Stimulated activated CD8-positive, alpha-beta memory T cell treated with anti-CD3 and anti-CD28 coated beads, Interleukin-12 subunit alpha, Interleukin-12 subunit beta, amount 100 ng/mL, for 24 hours (primary cell): ENCODE measurements around the gene KIFAP3.

Experiments
- DNase-seq: peaks from one replicate; pipeline ENCODE4 v3.0.0-alpha.2; 2020; ENCODE audit errors: extremely low read depth

The KIFAP3 gene

DNA sequence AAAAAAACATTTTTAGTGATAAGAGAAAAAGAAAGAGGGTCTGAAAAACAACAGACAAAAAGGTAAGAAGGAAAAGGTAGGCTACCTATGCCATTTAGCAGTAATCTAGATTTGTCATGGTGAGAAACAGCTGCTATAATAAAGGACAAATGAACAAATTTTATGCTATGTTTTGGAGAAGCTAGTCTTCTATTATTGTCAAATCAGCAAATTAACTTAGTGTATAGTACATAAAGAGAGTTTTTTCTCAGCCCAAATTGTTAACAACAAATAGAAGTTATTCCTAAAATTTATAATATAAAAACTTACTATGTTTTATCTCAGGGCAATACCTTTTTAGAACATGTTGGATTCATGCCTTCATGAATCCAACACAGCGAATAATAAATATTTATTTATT, 88.7 kb downstream of the KIFAP3 start:
- no peak for DNase-seq

GRCh38 chr1:169974067-169974466, 100.4 kb downstream of the KIFAP3 start:
- no peak for DNase-seq

- no peak for DNase-seq
Measured at GRCh38 chr1:169970114-169970513, 104.4 kb downstream of the KIFAP3 start.

DNA sequence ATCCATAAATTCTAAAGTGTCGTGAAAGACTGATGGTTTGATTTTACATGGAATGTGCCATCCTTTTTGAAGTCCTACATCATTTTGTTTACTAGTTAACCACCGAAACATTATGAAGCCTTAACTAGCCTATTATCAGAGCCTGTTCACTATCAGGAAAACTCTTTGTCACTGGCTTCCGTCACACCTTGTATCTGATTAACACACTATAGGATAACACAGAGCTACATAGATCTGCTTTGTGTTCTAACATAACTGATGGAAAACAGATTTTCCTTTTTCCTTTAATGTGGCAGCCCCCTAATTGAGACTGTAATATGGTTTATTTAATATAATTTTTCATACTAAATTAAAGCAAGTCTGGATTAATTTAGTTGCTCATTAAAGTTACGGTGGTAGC, 106.3 kb downstream of the KIFAP3 start:
- DNase-seq, result no peak

GRCh38 chr1:169964206-169964605, 110.3 kb downstream of the KIFAP3 start:
- DNase-seq, result no peak

DNA sequence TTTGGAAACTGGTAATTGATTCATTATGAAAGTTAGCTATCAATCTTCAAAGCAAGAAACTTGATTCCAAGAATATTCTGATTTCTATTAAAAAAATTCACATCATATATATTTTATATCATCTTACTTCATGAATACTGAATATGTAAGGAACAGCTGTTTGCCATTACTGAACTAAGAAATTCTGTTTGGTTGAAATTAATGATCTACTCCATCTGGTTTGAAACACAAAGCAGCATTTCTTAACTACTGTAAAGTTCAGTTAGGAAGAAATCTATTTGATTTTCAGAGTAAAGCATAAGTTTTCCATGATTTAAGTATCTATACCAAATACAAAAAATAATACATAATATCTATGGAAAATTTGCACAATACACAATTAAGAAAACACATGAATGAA, 114.8 kb downstream of the KIFAP3 start:
- no peak for DNase-seq

GRCh38 chr1:169958987-169959386, 115.5 kb downstream of the KIFAP3 start:
- DNase-seq, result no peak

DNA sequence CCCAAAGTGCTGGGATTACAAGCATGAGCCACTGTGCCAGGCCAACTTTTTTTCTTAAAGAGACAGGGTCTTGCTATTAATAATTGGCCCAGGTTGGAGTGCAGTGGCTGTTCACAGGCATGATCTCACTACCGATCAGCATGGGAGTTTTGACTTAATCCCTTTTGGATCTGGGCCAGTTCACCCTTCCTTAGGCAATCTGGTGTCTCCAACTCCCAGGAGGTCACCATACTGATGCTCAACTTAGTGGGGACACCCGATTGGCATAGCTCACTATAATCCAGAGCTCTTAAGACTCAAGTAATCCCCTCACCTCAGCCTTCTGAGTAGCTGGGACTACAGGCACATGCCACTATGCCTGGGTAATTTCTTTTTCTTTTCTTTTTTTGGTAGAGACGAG, 116.6 kb downstream of the KIFAP3 start:
- no peak for DNase-seq

DNA sequence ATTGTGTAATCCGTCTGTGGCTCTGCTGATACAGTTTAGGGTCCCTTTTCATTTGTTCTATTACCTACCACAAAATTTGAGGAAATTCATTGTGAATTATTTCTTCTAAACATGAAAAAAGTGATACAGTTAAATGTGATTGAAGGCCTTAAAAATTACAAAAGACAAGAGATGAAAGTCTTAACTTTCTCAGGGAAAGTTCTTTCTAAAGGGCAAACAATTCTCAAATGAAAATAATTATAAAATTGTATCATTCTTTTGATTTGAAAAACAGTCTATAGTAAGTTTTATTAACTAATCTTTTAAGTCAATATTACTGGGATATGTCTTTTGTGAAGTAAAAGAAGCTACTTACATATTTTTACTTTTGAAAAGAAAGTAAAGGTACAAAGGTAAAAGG, 123.4 kb downstream of the KIFAP3 start:
- no peak for DNase-seq

GRCh38 chr1:169949139-169949538, 125.4 kb downstream of the KIFAP3 start:
- DNase-seq, result no peak

GRCh38 chr1:169946206-169946605, 128.3 kb downstream of the KIFAP3 start:
- DNase-seq, result no peak

DNA sequence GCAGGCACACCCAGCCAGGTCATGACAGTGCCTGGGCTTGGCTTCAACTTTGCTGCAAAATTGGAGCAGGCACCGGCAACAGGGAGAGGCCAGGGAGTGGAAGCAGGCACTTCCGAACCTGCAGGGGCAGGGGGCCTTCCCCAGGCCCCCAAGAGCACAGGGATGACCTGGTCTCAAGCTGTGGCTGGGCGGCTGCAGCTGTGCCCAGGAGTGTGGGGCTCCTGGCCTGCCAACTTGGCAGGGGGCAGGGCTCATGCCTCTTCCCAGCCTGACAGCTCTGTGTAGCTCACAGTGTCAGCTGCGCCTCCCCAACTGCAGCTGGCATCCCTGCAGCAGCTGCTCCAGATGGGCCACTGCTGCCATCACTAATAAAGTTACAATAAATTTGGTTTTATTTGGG, 129.3 kb downstream of the KIFAP3 start:
- DNase-seq, result no peak

- no peak for DNase-seq
Measured at GRCh38 chr1:169944621-169945020, 129.9 kb downstream of the KIFAP3 start.

DNA sequence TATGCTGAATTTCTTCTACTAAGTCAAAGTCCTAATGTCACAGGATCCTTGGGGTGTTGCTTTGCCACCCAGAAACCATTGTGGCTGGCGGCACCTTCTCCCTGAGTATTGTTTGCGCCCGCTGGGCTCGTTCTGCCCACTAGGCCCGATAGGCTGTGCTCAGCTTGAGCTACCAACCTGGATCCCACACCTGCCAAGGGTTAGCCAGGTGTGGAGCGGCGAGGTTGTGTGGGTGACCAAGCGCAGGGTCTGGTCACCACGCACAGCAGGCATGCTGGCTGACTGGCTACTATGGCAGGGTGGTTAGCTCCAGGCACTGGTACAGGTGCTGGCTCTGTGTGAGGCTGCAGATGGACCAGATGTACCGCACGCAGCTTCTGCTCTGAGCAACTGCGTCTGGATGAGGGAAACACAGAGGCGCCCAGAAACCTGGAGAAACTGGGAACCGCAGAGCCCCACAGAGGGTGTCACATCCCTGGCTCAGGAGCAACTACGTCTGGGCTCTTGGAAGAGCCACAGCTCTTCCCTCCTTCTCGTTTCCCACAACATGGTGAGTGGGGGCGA, 130.4 kb downstream of the KIFAP3 start:
- DNase-seq, result no peak

DNA sequence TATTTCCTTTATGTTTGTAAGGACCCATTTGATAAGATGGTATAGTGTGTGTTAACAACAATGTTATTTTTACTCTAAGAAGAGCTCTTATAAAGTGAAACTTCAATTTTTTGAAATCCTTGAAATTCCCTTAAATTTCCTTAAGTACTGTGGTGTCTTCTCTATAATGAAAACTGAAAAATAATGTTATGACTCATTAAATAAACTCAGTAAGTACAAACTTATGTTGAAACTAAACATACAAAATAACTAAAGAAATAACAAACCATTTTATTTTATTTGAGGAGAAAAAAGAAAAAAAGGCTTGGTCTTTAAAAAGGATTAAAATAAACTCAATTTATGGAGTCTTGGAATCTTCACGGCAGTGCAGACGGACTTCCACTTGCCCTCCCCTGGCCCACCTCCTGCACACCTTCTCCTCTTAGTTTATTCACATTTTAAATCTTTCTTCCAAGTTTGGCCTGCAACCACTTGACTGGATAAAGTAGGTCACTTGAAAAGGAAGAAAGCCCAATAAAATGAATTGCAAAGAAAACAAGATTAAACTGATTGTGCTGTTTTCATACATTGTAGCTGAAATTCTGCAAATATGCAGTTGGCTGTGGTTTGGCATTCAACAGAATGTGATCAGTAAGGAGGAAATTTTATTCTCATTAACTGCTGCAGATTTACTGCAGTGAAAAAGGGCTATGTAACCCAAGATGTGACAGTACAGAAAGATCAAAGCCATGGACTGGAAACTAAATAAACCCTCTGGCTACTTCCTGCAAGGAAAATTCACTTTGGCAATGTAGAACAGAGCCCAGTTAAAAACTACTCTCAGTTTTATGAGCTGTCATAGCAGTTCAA, 132.3 kb downstream of the KIFAP3 start:
- no peak for DNase-seq

DNA sequence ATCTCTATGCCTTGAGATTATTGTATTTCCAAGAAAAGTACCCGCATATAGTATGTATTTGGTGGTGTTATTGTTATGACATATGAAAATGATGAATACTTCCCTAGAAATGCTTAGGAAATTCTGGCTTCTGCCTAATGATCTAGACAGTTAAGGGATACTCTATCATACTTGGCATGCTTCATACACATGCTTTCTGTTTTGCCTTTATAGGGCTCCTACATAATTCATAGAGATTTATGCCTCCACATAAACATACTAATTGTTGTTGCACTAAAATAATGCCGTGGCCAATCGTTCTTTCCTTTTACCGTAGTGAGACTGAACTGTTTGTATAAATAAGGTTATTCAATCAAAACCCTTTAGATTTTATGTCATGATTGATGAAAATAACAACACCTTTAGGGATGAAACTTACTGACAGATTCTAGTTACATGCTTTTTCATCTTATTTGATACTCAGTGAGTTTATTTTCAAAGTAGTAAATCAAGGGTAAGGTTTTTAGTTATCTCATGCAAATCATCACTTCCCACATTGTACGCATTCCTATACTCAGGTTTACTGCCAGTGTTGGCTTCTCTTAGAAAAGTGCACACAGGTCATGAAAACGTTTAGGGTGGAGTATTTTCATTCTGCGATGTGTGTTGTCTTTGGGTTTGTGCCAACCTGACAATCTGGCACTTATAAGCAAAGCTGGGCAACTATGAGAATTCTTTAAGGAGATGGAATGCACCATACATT, 140.3 kb downstream of the KIFAP3 start:
- no peak for DNase-seq

GRCh38 chr1:169931795-169932231, 142.7 kb downstream of the KIFAP3 start:
- no peak for DNase-seq

DNA sequence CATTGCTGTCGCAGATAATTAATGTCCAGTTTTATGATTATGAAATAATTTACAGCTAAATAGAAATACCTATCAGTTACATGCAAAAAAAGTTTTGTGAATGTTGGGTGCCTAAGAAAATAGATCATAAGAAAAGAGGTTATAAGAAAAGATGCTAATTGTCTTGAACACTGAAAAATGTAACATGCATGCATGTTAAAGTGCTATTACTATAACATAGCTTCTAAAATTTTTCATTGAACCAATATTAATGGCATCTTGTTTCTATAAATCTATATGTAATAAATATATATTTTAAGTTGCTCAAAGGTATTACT, 145.3 kb downstream of the KIFAP3 start:
- no peak for DNase-seq

DNA sequence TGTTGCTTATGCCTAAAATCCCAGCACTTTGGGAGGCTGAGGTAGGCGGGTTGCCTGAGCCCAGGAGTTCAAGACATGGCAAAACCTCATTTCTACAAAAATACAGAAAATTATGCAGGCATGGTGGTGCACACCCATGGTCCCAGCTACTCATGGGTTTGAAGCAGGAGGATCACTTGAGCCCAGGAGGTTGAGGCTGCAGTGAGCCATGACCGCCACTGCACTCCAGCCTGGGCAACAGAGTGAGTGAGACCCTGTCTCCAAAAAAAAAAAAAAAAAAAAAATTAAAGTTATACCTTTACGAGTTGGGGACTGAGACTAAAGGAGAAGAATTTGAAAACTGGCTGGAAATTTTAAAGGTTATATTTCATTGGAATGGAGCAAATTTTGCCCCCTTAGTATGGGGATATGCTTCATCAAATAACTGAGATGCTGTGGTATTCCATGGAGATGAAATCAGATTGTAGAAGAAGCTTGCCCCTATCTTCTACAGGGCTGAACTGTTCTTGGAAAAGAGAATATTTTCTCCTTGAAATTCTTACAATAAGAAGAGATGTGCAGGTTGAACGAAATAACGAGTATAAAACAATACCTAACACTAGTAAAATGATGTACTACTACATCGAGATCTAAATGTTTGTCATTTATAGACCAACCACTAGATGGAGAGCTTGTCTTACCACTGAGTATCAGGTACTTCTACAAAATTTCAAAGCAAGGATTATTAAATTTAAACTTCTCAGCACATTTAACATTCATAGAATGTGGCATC, 145.9 kb downstream of the KIFAP3 start:
- DNase-seq, result no peak

DNA sequence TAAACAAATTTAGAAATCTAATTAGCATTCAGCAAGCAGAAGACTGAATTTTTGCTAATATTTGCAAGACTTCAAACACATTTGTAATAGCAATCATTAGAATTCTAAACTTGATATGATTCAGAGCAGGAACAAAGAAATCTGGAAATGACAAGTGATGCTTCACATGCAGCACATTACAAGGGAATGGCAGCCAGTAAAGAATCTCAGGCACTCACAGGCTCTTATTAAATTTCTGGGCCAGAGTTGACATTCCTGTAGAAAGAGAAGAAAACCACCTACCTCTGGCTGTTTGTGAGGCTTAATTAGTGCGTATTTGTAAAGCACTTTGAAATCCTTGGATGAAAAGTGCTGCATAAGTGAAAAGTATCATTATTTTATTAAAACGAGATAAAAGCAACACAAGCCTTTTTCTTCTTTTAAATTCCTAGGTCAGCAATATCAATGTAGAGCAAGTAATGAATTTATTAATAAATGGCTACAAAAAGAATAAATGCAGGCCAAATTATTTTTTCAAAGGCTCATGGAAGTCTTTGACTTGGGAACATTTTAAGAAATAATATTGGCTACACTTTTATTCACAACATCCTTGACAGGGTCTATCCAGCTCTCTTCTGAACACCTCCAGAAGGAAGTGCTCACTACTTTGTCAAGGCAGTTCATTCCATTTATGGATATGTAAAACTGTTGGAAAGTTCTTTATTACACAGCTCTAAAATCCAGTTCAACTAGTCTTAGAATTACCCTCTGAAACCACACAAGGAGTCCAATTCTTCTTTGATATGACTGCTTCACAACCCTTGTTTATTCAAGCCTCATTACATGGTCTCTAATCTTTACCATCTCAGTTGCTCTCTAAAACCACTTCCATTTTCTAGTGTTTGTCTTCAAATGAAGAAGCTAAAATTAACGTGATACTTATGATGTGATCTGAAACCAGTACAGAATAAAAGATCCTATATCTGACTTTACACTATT, 148.7 kb downstream of the KIFAP3 start:
- DNase-seq, result no peak

- DNase-seq, result no peak
Measured at GRCh38 chr1:169924829-169925228, 149.7 kb downstream of the KIFAP3 start.
